HEK293T (cell line): ENCODE measurements around the gene KRT15.

Experiments used
- ELF4 ChIP-seq: fragments of 450-650 bp; IDR thresholded peaks from 2 replicates; pipeline ENCODE4 v1.6.1; 2017; ENCODE audit warnings: antibody characterized with exemption
- FOXK2 ChIP-seq: fragments of 450-650 bp; IDR thresholded peaks from 2 replicates; pipeline ENCODE4 v1.6.1; 2016; ENCODE audit warnings: mild to moderate bottlenecking
- FOXM1 ChIP-seq: fragments of 450-650 bp; IDR thresholded peaks from 2 replicates; pipeline ENCODE4 v1.6.1; 2017; ENCODE audit warnings: mild to moderate bottlenecking, borderline replicate concordance
- HDGF ChIP-seq: fragments of 450-650 bp; IDR thresholded peaks from 2 replicates; pipeline ENCODE4 v1.6.1; 2017; ENCODE audit warnings: antibody characterized with exemption, borderline replicate concordance
- L3MBTL2 ChIP-seq: fragments of 450-650 bp; conservative IDR thresholded peaks from 2 replicates; pipeline ENCODE4 v1.6.1; 2016; ENCODE audit warnings: mild to moderate bottlenecking
- LEF1 ChIP-seq: fragments of 450-650 bp; IDR thresholded peaks from 2 replicates; pipeline ENCODE4 v1.6.1; 2017; ENCODE audit warnings: mild to moderate bottlenecking, borderline replicate concordance
- NFRKB ChIP-seq: fragments of 450-650 bp; IDR thresholded peaks from 2 replicates; pipeline ENCODE4 v1.6.1; 2016; ENCODE audit warnings: mild to moderate bottlenecking, moderate library complexity
- SP1 ChIP-seq: fragments of 450-650 bp; IDR thresholded peaks from 2 replicates; pipeline ENCODE4 v1.6.1; 2017
- TARDBP ChIP-seq: fragments of 450-650 bp; IDR thresholded peaks from 2 replicates; pipeline ENCODE4 v1.6.1; 2016
- ZNF384 ChIP-seq: fragments of 450-650 bp; IDR thresholded peaks from 2 replicates; pipeline ENCODE4 v1.6.1; 2016
- TF ChIP-seq, protein P1 (sequence below): fragments of 450-650 bp; IDR thresholded peaks from 2 replicates; pipeline ENCODE4 v1.6.1; 2016

GRCh38 chr17:41536741-41537613 is 18.3 kb upstream of the KRT15 start:
- TF ChIP-seq SP1 (no peak), L3MBTL2 (no peak), ZNF384 (no peak), FOXM1 (no peak), TARDBP (no peak), ELF4 (no peak), HDGF (no peak), LEF1 (no peak), NFRKB (no peak), FOXK2 (no peak)
- TF ChIP-seq, protein P1, sequence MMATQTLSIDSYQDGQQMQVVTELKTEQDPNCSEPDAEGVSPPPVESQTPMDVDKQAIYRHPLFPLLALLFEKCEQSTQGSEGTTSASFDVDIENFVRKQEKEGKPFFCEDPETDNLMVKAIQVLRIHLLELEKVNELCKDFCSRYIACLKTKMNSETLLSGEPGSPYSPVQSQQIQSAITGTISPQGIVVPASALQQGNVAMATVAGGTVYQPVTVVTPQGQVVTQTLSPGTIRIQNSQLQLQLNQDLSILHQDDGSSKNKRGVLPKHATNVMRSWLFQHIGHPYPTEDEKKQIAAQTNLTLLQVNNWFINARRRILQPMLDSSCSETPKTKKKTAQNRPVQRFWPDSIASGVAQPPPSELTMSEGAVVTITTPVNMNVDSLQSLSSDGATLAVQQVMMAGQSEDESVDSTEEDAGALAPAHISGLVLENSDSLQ: no peak
